DMS53 treated with DMSO at 0.1 percent for 48 hours (cell line): Measurements from ENCODE around the gene PTPN14.

Source experiments
- DNase-seq: peaks from one replicate; lab custom pipeline; 2025; ENCODE audit not compliant: unreplicated experiment; lab: John Stamatoyannopoulos, UW

The PTPN14 gene

GRCh38 chr1:214377886-214378285 is 173.5 kb downstream of the PTPN14 start:
- no peak for DNase-seq

GRCh38 chr1:214377485-214377884 is 173.9 kb downstream of the PTPN14 start:
- DNase-seq, result no peak

GRCh38 chr1:214372092-214372491 is 179.3 kb downstream of the PTPN14 start:
- DNase-seq, result no peak

- no peak for DNase-seq
Observed at GRCh38 chr1:214370615-214371014, 180.8 kb downstream of the PTPN14 start.

- no peak for DNase-seq
Observed at GRCh38 chr1:214369364-214369763, 182.0 kb downstream of the PTPN14 start.

- DNase-seq, result no peak
Observed at GRCh38 chr1:214367841-214368240, 183.6 kb downstream of the PTPN14 start.

- no peak for DNase-seq
Observed at GRCh38 chr1:214364786-214365295, 186.6 kb downstream of the PTPN14 start.

- DNase-seq, result no peak
Observed at GRCh38 chr1:214364386-214364785, 187.0 kb downstream of the PTPN14 start.

GRCh38 chr1:214363386-214363785 is 188.0 kb downstream of the PTPN14 start:
- no peak for DNase-seq

- DNase-seq, result no peak
Observed at GRCh38 chr1:214362188-214362882, 189.1 kb downstream of the PTPN14 start.

GRCh38 chr1:214361636-214362035 is 189.8 kb downstream of the PTPN14 start:
- DNase-seq, result no peak

- no peak for DNase-seq
Observed at GRCh38 chr1:214360525-214361164, 190.8 kb downstream of the PTPN14 start.

- no peak for DNase-seq
Observed at GRCh38 chr1:214360116-214360515, 191.3 kb downstream of the PTPN14 start.

- no peak for DNase-seq
Observed at GRCh38 chr1:214354440-214355148, 196.8 kb downstream of the PTPN14 start.

- DNase-seq, result no peak
Observed at GRCh38 chr1:214352838-214353237, 198.6 kb downstream of the PTPN14 start.

- no peak for DNase-seq
Observed at GRCh38 chr1:214351551-214352277, 199.7 kb downstream of the PTPN14 start.

GRCh38 chr1:214349781-214350180 is 201.6 kb downstream of the PTPN14 start:
- DNase-seq, result no peak

GRCh38 chr1:214349008-214349407 is 202.4 kb downstream of the PTPN14 start:
- no peak for DNase-seq

- DNase-seq, result no peak
Observed at GRCh38 chr1:214344897-214345296, 206.5 kb downstream of the PTPN14 start.

GRCh38 chr1:214342525-214342924 is 208.9 kb downstream of the PTPN14 start:
- DNase-seq, result no peak

GRCh38 chr1:214341932-214342331 is 209.5 kb downstream of the PTPN14 start:
- DNase-seq, result no peak
